GM12874 (cell line): ENCODE measurements around the gene OMA1.

Source experiments
- TF ChIP-seq, protein P1 (sequence below): IDR thresholded peaks from 2 replicates; pipeline ENCODE4 v1.5.1; 2011; ENCODE audit warnings: low read depth, mild to moderate bottlenecking, control low read depth, low read length, moderate library complexity; ENCODE audit not compliant: insufficient read depth

OMA1 gene

DNA sequence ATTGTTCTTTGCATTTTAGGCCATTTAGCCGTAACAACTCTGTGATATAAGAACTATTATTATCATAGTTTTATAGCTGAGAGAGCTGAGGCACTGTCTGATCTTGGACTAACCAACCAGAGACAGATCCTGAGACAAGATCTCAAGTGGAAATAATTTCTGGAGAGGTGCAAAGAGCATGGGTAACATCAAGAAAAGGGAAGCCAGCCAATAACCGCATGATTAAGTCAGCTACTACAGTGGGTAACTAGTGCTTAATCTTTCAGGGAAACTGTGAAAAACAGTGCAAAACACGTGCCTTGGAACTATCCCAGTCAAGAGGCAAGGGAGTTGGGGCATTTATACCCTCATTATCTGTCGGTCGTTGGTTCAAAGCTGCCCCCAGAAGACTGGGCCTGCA, 105.8 kb downstream of the OMA1 start:
- TF ChIP-seq, protein P1, sequence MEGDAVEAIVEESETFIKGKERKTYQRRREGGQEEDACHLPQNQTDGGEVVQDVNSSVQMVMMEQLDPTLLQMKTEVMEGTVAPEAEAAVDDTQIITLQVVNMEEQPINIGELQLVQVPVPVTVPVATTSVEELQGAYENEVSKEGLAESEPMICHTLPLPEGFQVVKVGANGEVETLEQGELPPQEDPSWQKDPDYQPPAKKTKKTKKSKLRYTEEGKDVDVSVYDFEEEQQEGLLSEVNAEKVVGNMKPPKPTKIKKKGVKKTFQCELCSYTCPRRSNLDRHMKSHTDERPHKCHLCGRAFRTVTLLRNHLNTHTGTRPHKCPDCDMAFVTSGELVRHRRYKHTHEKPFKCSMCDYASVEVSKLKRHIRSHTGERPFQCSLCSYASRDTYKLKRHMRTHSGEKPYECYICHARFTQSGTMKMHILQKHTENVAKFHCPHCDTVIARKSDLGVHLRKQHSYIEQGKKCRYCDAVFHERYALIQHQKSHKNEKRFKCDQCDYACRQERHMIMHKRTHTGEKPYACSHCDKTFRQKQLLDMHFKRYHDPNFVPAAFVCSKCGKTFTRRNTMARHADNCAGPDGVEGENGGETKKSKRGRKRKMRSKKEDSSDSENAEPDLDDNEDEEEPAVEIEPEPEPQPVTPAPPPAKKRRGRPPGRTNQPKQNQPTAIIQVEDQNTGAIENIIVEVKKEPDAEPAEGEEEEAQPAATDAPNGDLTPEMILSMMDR, result no peak

DNA sequence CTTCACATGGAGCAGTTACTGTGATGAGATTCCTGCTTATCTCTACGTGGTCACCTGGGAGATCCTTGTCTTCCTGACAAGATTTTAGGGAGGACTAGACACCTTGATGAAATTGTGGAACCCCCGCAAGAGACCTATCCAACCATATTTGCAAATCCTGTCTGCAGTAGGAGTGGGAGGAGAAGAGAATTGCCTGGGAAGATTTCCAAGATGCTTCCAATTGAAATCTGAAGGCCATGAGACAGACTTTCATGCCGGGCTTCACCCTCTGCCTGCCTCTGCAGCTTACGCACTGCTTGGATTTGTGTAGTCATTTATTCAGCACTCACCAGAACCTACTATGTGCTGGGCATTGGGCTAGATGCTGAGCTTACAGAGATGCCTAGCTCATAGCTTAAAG, 106.6 kb downstream of the OMA1 start:
- TF ChIP-seq, protein P1, result no peak

DNA sequence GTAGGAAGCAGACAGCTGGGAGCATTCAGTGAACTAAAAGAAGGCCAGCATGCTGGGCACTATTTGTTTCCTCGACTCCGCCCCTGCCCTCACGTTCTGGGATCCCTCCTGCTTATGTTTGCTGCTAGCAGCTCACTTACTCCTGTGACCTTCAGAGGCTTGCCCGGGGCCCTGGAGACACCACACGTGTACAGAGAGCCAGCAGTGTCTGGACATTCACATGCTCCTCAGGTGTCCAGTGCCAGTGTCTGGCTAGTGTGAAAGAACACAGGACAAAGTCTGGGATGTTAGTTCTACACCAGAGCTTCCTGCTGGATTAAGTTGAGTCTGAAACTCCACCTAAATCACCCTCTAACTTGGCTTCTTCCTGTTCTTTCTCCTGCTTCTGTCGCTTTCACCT, 108.1 kb downstream of the OMA1 start:
- TF ChIP-seq, protein P1, result no peak

DNA sequence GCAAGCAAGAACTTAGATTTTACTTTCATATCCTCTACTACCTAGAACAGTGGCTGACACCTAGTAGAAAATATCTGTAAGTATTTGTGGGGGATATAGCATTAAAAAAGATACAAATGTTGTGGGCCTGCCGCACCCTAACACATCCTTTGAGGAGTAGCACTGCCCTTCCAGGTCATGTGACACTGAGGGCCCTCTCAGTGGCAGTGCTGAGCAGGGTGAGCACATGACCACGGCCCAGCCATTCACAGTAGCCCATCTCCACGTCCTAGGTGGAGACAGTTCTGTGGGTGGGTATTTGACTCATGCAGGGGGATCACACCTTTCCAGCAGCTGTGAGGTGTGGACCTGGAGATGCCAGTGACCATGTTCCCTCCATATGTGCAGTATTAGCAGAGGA, 108.9 kb downstream of the OMA1 start:
- TF ChIP-seq, protein P1, result no peak

DNA sequence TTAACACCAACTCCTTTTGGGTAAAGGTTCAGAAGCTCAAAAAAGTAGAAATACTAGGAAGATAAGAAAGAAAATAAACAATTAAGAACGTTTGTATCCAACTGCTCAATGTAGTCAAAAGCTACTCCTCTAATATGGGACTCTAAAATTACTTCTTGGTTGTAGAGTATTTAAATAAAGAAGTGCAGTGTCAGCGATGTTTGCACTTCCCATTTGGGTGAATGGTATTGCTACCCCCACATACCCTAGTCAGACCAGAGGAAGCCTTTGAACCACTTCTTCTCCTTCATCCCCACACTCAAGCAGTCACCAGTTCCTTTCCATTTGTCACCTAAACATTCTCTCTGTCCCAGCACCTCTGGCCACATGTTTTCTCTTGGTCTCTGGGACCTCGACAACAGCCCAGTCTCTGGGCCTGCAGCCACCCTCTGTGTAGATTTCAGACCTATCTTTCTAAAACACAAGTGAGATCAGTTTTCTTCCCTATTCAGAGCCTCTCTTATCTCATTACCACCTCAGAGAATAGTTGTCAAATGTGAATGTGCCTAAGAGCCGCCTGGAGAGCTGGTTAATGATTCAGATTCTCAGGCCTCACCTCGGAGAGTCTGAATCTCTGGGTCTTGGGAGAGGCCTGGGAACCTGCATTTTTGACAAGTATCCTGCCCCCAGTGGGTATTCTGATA, 109.8 kb downstream of the OMA1 start:
- TF ChIP-seq, protein P1, result no peak

DNA sequence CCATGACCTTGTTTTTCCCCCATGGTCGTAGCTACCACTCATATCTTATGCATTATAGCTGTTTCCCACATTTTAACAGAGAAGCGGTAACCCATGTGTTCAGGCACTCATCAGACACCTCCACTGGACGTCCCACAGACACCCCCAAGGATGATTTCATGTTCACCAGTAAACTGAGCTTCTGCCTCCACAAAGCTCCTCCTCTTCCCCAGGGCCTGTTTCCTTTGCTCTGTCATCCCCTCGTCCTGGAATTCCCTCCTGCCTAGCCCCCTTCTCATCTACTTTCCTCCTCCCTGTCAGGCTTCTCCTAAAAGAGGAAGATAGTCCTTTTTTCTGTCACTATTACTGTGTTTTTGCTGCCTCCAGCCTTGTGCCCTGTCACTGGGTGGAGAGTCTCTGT, 111.2 kb downstream of the OMA1 start:
- TF ChIP-seq, protein P1, result no peak

DNA sequence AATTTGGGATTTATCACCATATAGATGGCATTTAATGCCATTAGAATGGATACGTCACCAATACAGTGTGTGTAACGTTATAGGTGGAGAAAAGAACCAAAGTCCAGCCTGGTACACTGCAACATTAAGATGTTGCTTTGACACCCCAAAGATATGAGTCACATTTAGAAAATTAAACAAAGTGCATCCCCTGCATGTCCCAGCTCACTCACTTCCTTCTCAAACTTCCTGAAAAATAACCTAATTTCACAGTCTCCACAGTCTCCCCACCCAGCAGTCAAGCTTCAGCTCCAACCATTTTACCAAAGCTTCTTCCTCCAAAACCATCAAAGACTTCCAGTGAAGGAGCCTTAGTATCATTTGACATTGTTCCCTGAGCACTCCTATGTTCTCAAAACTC, 111.9 kb downstream of the OMA1 start:
- TF ChIP-seq, protein P1, result no peak

DNA sequence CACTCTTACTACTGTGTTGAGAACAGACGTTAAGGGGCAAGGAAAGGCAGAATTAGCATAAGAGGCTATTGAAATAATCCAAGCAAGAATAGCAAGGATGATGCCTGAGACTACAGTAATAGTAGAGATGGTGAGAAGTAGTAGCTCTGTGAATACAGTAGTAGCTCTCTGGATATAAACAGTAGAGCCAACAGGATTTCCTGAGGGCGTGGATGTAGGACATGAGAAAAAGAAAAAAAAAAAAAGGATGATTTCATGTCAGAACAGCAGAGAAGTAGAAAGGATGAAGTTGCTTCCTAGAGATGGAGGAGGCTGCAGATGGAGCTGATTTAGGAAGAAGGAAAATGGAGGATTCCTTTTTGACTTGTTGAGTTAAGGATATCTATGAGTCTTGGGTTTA, 112.3 kb downstream of the OMA1 start:
- TF ChIP-seq, protein P1, result no peak
